GM10847 (cell line): ENCODE results near the gene TNS1.

Source experiments
- POLR2A ChIP-seq: IDR thresholded peaks from 2 replicates; pipeline ENCODE4 v1.6.1; 2011; ENCODE audit not compliant: insufficient read length; ENCODE audit errors: extremely low read depth

The TNS1 gene

DNA sequence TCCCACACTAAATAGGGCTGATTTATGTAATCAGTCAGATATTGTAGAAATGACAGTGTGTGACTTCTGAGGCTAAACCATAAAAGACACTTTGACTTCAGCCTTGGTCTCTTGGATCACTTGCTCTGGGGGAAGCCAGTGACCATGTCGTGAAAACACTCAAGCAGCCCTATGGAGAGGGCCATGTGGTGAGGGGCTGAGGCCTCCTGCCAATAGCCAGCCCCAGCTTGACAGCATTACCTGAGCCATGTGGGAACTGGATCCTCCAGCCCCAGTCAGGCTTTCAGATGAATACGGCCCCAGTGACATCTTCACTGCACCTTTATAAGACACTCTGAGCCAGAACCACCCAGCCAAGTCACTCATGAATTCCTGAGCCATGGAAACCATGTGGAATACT is 20.8 kb downstream of the TNS1 start:
- no peak for TF ChIP-seq POLR2A

DNA sequence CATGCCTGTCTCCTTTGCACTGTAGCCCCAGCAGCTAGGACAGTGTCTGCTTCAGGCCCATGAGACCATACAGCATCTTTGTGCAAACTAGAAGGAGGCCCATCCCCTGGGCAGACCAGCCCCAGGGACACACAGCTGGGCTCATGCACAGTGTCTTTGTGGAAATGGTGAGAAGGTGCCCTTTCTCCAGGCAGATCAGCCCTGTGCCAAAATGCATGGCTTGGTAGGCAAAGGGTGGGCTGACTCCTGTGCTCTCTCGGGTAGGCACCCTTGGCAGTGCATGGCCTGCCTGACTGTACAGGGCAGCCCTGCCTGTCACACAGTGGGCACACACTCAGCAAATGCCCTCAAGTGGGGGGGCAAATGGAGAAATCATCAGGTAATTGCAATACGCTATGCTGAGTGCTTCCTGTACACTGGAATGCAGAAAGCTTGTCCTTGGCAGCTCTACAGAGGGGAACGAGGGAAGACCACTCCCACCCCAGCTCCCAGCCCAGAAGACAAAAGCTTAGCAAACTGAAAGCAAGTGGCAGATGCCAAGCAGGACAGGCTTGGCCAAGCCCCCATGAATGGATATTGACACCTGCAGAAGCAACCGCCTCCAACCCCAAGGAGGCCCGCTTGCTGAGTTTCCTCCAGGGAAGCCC is 21.6 kb downstream of the TNS1 start:
- TF ChIP-seq POLR2A: no peak

DNA sequence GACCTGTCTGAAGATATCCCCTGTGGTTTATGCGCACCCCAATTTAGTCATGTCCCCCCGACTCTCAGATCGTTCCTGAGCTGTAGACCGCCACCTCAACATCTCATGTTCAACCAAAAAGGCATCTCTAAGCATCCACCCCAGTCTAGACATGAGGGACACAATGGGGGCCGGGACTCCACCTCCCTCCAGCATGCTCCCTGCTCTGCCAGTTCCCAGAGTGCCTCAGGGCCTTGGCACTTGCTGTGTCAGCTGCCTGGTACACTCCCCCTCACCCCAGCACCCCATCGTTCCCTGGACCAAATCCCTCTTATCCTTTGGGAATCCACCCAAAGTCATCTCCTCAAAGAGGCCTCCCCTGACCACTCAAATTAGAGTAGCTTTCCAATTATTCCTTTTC is 22.2 kb downstream of the TNS1 start:
- no peak for TF ChIP-seq POLR2A

DNA sequence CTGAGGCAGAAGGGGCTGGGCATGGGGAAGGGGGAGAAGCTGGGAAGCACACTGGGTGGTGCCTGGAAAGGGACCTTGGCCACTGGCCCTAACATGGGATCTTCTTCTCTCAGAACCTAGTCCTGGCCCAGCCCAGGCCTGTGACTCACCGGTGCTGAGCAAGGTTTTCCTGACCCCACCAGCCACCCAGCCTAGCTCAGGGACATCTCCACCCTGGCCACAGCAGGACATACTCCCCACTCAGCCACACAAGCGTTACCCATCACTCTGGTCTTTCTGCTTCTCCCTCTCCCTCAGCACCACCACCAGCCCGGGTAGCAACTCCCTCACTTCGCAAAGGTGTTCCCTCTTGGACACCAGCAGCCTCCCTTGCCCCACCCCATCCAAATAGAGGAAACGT is 22.8 kb downstream of the TNS1 start:
- no peak for TF ChIP-seq POLR2A

DNA sequence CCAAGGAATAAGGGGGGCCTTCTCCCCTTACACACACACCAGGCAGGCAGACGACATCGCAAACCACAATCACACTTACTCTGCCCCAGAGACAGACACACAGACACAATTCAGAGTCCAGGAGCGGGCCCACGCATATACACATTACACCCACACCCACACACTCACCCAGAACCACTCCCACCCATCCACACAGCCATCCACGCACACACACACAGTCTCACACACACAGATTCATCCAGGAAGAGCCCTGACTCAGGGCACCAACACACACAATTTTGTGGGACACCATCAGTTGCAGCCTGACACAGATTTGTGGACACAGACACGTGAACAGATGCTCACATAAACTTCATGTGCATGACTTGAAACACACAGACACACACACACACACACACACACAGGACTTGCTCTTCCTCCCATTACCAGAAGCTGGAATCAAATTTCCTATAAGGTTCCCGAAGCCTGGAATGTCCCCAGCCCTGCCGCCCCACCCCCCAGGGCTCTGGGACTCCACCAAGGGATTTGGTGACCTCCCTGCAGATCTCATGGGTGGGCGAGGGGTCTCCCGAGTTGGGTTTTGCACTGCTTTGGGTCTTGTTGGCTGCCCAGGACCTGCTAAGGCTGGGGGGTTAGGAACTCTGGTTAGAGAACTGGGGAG is 23.5 kb downstream of the TNS1 start:
- no peak for TF ChIP-seq POLR2A

GRCh38 chr2:217978536-217979150 is 24.2 kb downstream of the TNS1 start:
- no peak for TF ChIP-seq POLR2A

GRCh38 chr2:217977840-217978535 is 24.8 kb downstream of the TNS1 start:
- no peak for TF ChIP-seq POLR2A

- TF ChIP-seq POLR2A: no peak
Observed at GRCh38 chr2:217976301-217976700, 26.5 kb downstream of the TNS1 start.

- TF ChIP-seq POLR2A: no peak
Observed at GRCh38 chr2:217975626-217976025, 27.2 kb downstream of the TNS1 start.

- TF ChIP-seq POLR2A: no peak
Observed at GRCh38 chr2:217974389-217975005, 28.3 kb downstream of the TNS1 start.

DNA sequence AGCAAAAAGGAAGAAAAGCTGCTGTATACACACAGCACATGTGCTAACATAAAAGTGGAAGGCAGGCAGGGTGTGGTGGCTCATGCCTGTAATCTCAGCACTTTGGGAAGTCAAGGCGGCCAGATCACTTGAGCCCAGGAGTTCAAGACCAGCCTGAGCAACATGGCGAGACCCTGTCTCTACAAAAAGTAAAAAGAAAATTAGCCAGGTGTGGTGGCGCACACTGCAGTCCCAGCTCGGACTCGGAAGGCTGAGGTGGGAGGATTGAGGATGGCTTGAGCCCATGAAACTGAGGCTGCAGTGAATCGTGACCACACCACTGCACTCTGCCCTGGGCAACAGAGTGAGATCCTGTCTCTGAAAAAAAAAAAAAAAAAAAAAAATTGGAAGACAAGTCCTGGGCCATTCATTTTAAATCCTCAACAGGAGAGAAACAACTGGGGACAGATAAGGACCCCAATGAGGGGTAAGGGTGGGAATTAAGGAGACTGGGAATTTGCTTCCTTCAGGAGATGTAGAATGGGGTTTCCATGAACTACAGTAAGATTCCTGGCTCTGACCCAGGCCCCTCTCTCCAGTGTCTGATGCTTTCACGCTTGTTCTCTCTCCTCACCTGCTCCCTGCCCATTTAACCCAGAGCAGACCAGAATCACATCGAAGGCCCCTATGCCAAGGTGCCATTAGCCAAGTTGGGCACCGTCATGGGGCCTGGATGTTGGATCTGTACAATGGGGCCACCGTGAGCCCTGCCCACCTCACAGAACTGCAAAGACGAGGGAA is 29.6 kb downstream of the TNS1 start:
- no peak for TF ChIP-seq POLR2A

- no peak for TF ChIP-seq POLR2A
Observed at GRCh38 chr2:217972490-217972889, 30.3 kb downstream of the TNS1 start.

DNA sequence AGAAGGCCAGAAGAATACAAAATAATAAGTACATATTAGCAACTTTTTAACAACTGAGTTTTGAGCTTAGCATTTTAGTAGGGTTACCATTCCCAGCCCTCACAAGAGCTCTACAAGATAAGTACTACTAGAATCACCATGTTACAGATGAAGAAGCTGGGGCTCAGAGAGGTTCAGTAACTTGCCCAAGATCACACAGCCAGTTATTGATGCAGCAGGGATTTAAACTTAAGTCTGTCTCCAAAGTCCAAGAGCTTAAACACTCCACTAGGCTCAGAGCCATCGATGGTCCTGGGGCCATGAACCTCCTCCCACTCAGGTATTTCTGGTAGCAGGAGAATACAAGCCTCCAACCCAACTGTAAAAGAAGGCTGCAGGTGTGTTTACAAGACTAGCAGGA is 30.8 kb downstream of the TNS1 start:
- TF ChIP-seq POLR2A: no peak

DNA sequence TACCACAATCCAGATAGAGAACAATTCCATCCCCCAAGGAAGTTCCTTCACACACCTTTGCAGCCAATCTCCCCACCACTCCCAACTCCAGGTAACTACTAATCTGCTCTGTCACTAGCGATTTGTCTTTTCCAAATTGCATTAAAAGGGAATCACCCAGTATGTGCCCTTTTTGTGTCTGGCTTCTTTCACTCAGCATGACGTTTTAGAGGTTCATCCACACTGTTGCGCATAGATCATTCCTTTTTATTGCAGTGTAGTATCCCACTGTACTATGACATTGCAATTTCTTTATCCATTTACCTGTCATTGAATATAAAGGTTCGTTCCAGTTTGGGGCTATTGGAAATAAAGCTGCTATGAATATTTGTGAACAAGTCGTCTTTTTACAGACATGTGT is 31.6 kb downstream of the TNS1 start:
- TF ChIP-seq POLR2A: no peak

DNA sequence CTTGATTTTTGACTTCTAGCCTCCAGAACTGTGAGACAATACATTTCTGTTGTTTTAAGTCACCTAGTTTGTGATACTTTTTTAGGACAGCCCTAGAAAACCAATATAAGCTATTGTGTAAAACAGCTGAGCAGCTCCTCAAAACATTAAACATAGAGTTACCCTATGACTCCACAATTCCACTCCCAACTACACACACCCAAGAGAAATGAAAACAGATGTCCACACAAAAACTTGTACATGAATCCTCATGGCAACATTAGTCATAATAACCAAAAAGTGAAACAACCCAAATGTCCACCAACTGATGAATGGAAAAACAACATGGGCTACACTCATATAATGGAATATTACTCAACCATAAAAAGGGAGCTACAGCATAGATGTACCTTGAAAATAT is 32.6 kb downstream of the TNS1 start:
- TF ChIP-seq POLR2A: no peak
